GM19193 (cell line): ENCODE measurements around the gene FECH.

Experiments used
- POLR2A ChIP-seq: IDR thresholded peaks from 4 replicates; pipeline ENCODE4 v1.6.1; 2011; ENCODE audit not compliant: insufficient read depth, insufficient read length; ENCODE audit errors: extremely low read depth

The FECH gene

DNA sequence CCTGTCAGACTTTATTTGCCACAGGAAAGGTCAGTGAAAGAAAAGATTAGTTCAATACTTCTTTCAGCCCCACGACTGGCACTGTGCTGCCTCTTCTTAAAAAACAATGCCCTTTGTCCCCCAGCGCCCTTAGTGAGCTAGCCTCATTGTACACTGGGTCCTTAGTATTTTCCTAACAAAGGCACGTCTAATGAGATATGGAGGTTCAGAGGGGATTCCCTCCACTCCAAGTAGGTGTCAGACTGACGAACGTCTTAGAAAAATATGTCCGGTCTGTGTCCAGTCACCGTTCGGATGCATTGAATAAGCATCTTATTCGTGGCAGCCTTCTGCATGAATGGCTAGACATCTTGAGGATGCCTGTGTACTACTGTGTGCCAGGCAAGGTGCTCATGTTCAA, 1.1 kb downstream of the FECH start:
- no peak for TF ChIP-seq POLR2A

- TF ChIP-seq POLR2A, result no peak
These were observed 2.1 kb downstream of the FECH start for GRCh38 chr18:57584444-57584843.

DNA sequence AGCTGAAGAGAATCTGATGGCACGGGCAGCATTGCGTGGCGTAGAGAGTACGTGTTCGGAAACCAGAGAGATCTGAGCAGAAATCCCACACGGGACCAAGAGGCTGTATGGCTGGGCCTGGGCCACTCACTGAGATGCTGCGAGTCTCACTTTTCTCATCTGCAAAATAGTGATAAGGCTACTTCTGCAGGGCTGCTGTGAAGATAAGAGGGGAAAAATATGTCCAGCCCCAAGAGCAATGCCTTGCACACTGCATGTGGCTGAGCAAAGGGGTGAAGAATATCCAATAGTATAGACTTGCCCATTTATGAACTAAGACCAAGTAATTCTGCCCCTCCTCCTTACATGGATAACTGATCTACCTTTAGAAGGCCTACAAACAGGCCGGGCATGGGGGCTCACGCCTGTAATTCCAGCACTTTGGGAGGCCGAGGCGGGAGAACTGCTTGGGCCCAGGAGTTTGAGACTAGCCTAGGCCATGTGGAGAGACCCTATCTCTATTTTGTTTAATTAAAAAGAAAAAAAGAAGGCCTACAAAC, 3.1 kb downstream of the FECH start:
- TF ChIP-seq POLR2A, result no peak

- TF ChIP-seq POLR2A, result no peak
These were observed 5.1 kb downstream of the FECH start for GRCh38 chr18:57581301-57581934.

DNA sequence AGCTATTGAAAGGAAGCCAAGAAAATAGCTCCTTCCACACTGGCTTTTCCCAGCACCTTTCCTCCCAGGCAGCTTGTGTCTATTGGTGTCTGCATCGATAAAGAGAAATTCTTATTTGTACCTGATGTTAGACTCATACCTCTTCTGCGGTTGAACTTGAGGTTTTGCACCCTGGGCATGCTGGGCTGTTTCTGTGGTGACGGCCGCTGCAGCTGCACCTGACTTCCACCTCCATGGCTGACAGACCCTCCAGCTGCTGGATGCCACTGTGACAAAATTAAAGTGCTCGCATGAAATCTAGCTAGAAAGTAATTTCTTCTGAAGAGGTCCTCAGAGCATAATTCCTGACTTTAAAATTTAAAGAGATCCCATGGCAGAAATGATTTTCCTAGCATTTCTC, 6.6 kb downstream of the FECH start:
- no peak for TF ChIP-seq POLR2A

- no peak for TF ChIP-seq POLR2A
These were observed 10.2 kb downstream of the FECH start for GRCh38 chr18:57576316-57576715.

DNA sequence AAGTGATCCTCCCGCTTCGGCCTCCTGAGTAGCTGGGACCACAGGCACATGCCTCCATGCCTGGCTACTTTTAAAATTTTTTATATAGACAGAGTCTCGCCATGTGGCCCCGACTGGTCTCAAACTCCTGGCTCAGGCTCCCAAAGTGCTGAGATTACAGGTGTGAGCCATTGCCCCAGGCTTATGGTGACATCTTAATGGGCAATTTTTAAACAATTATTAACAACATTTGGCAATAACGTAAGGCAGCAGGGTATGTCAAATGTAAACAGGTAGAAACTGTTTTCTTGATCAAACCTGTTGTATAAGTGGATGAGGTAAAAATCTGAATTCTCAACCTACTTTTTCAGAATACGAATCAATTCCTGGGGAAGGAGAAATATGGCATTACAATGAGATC, 11.0 kb downstream of the FECH start:
- TF ChIP-seq POLR2A, result no peak

DNA sequence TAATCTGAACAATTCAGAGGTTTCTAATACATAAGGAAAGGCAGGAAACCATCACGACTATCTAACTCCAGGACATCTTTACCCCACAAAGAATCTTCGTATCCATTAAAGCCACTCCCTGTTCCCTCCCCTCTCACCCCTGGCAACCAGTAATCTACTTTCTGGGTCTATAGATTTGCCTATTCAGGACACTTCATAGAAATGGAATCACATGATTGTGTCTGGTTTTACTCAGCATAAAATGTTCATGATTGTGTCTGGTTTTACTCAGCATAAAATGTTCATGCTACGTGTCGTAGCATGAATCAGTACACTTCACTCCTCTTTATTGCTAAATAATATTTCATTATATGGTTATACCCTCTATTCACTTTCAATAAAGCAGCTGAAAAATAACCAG, 11.6 kb downstream of the FECH start:
- no peak for TF ChIP-seq POLR2A

GRCh38 chr18:57570162-57570561, 16.3 kb downstream of the FECH start:
- TF ChIP-seq POLR2A, result no peak

GRCh38 chr18:57569133-57569532, 17.4 kb downstream of the FECH start:
- no peak for TF ChIP-seq POLR2A

DNA sequence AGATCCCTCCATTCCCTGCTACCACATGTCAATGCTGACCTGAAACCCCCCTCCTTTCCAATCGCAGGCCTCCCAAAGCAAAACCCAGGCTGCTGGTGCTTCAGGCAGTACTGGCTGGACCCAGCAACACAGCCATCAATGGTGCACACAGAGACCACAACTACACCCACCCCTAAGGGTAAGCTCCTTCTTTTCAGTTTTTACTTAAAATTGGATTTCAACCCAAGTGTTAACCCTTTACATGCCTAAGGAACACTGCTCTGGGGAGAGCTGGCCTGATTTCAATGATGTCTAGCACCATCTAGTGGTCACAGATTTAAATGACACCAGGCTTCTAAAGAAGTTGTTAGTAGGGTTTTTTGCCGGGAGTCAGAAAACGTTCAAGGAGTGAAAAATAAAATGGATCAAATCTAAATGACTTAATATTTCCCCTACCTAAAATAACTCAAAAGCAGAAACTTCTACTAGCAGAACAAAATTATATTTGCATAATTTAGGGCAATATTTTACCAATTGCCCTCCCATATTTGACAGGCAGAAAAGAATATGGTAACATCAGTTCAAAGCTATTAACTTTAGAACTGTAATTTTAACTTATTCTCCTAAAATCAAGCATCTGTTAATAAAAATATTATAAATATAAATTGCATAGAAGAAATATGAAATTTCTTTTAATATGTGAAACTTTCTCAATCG, 24.6 kb downstream of the FECH start:
- TF ChIP-seq POLR2A, result no peak

DNA sequence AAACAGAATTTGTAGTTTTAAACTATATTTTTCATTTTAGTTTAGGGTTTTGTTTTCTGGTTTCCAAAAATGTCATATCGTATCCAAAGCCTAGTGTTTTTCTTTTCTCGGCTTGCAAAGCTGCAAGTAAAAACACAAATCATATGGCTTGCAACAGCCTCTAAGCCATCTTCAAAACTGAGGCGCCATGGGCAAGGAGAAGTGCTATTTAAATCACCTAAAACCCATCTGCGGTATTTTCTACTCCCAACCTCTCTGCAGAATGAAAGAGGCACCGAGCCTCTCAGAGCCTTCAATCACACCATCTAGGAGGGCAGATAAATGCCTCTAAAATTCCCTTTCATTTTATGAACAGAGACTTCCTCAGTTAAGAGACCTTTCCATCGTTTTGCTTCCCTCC, 25.2 kb downstream of the FECH start:
- TF ChIP-seq POLR2A, result no peak

DNA sequence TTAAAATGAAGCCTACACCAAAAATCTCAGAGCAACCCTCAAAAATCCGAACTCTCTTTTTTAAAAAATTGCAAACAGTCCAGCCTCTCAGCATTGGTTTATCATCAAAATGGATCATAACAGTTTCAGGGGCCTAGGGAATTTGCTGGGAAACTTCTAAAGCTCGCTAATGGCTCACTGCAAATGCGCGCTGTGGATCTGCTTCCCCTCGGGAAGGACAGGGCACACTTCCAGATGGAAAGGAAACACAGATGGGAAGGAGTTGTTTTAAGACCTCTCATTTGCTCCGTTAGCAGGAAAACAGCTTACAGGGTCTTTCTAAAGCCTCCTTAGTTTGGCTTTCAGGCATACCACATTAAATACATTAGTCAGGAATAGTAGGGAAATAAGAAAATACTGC, 27.2 kb downstream of the FECH start:
- no peak for TF ChIP-seq POLR2A

DNA sequence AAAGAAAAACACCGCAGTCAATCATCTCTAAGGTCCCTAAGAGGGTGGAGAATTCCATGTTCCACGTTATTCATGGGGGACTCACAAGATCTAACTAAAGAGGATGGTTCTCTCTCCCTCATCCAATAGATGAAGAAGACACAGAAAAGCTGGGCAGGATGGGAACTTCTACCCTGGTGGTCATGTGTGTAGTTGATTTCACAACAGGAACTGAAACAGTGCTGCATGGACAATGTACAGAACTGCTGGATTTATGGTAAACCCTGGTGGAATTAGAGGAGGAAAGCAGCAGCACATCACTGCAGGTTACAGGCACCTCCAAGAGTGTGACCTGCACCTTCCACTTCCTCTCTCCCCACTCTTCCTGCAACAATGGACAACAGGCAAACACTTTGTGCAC, 31.4 kb downstream of the FECH start:
- no peak for TF ChIP-seq POLR2A

DNA sequence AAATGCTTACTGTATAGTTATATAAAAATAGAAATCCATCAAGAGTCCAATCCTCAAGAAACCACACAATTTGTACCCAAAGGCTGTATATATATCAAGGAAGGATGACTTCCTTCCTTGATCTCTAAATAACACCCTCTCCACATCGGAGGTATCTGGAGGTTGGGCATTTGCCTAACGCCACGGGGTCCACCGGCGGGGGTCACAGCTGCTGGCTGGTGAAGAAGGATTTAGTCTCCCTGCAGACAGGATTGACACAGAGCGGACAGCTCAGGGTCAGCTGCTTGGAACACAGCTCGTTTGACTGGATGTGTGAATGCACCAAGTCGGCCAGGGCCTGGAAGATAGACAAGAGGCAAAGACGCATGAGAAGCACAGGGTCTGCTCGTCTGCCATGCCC, 36.0 kb downstream of the FECH start:
- TF ChIP-seq POLR2A, result no peak

GRCh38 chr18:57547260-57547659, 39.2 kb downstream of the FECH start:
- TF ChIP-seq POLR2A, result no peak
